GM18868 (cell line): ENCODE results near the gene NEAT1.

ENCODE experiments used
- ATAC-seq: cut with Tn5 transposase; IDR thresholded peaks from one replicate; pipeline ENCODE4 v1.9.1; 2021; ENCODE audit warnings: mild to moderate bottlenecking, moderate library complexity; ENCODE audit not compliant: unreplicated experiment

NEAT1 gene

DNA sequence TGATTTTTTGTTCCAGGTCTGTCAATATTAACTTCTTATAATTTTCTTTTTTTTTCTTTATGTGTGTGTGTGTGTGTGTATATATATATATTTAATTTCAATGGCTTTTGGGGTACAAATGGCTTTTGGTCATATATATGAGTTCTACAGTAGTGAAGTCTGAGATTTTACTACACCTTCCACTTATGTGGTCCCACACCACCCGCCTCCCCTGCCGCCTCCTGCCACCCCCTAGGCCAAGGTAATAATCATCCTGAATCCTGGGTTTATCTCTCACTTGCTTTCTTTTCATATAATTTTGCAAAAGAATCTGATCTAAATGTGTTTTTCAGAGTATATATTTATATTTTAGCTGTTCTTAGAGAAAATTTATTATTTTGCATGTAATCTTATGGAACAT, 11.1 kb downstream of the NEAT1 start:
- no peak for ATAC-seq

DNA sequence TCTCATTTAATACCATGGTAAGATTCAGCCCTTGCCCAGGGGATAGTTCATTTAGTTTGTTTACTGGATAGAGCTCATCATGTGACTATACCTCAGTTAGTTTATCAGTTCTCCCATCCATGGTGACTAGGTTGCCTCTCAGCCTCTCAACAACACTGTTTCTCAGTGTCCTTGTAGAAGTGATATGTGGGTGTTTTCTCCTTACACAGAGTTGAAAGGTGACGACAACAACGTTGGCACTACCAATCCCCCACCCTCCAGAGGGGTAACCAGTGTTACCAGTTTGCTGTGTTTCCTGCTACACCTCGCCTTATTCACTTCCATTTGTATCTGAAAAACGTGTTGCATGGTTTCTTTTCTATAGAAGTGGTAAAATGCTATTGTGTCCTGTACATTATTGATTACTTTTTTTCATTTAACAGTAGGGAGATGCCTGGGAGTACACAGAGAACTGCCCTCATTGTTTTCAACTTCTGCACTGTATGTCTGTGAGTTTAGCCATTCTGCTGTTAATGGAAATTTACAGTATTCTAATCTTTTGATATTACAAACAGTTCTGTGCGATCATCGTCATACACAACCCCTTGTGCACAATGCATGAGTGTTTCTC, 11.6 kb downstream of the NEAT1 start:
- no peak for ATAC-seq

DNA sequence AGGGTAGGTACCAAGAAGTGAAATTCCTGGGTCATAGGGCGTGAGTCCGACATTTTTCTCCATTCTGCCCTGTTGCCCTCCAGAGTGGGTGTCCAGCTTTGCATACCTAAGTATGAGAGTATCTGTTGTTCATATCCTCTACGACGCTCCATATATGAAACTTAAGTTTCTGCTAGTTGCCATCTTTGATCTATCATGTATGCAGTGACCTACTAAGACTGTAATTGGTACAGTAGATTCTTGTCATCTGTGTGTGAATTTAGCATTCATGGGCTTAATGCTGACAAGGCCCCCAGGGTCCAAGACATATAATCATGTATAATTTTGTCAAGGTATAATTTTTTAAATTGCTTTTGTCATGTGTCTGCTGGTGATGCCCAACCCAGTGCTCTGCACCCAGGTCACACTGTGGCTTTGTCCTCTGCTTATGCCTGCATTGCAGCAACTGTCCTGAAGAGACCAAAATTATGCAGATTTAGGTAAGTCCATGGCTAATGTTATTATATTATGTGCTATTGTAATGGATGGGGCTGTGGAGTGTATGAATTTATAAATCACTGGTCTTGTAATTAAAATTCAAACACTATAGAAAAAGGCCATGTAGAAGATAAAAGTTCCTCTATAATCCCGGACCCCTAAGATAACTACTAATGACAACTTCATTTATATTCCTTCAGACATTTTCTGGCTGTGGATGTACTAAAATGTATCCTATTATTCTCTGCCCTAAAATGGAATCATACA, 12.2 kb downstream of the NEAT1 start:
- ATAC-seq: no peak

DNA sequence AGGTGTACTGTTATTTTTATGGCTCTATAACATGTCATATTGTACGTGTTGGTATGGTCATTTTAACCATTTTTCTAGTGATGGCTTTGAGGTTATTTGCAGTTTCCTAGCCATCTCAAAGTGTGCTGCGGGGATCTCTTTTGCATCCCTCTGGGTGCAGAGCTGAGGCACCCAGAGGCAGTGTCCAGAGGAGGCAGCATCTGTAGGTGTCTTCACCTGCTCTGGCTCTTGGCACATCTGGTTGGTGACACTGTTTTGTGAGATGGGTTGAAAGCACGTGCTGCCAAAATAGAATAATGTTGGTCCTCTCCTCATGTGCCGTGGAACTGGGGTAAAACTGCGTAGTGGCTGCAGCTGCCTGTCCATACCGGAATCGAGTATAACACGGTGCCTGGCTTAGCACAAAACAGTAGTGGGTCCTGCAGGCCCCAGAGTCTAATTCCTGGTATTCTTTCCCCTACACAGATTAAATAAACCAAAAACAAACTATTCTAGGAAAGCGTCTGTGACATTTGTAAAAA, 12.9 kb downstream of the NEAT1 start:
- no peak for ATAC-seq

DNA sequence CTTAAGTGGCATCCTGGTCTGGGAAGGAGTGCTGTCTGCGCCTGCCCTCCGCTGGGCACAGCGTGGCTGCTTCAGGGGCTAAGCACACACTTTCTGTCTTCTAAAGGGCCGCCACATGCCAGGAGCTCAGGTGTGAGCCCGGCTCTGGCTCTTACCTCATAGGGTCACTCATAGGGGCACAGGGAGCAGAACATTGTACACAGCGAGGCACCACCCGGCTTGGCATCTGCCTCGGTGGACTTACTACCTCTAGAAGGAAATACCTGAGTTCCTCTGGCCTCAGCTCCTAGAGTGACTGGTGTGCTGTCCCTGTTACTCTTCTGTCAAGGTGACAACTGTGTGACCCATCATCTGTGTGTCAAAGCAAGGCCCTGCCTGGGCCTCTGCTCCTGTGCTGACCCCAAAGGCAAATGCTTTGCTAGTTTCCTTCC, 13.4 kb downstream of the NEAT1 start:
- no peak for ATAC-seq

DNA sequence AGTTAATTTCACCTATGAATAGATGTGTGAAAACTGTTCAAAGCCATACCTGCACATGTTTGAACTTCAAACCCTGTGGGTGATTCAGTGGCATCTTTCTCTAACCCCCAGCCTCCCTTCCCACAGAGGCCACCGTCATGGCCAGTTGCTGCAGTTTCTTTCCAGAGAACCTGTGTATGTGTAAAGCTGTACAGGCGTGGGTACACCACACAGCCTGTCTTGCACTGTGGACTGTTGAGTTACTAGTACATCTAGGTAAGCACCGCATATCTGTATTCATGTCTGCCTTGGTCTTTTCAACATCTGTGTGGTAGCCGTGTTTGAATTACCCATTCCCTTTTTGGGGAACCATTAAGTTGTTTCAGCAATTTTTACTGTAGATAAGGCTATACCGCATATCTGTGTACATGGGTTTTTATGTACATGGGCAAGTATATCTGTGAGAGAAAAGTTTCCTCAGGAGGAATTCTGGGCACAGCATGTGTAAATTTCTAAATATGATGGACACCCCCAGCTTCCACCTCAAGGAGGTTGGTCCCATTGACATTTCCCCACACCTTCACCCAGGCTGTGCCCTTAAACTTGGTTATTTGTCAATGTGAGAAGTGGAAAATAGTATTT, 13.9 kb downstream of the NEAT1 start:
- ATAC-seq: no peak

DNA sequence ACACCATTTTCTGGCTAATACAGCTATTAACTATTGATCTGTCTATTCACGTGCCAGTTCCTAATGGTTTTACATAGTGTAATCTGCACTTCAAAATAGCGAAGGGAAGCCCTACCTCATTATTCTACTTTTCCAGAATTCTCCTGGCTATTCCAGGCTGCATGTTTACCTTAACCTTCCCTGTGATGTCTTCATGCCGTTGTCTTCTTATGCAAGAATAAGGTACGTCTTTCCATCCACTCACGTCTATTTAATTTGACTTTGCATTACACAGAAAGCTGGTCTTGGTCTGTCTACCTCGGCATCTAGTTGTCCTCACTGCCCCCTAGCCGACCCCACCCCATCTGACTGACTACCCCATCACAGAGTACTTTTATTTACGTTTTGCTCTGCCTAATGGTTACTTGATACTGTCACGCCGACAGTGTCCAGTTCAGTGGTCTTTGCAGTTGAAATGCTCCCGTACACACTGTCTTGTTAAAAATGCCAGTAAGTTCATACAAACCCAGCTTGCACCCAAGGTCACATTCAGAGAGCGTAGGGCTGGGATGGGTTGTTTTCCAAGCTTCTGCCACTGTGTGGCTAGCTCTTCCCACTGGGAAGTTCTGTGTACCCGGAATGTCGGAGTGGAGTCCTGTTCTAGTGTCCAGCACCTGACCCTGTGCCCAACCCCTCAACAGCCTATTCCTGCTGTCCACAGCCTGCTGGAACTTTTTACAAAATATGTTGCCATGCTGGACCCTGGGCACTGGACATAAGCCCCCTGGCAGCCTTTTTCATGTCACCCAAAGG, 15.0 kb downstream of the NEAT1 start:
- no peak for ATAC-seq

DNA sequence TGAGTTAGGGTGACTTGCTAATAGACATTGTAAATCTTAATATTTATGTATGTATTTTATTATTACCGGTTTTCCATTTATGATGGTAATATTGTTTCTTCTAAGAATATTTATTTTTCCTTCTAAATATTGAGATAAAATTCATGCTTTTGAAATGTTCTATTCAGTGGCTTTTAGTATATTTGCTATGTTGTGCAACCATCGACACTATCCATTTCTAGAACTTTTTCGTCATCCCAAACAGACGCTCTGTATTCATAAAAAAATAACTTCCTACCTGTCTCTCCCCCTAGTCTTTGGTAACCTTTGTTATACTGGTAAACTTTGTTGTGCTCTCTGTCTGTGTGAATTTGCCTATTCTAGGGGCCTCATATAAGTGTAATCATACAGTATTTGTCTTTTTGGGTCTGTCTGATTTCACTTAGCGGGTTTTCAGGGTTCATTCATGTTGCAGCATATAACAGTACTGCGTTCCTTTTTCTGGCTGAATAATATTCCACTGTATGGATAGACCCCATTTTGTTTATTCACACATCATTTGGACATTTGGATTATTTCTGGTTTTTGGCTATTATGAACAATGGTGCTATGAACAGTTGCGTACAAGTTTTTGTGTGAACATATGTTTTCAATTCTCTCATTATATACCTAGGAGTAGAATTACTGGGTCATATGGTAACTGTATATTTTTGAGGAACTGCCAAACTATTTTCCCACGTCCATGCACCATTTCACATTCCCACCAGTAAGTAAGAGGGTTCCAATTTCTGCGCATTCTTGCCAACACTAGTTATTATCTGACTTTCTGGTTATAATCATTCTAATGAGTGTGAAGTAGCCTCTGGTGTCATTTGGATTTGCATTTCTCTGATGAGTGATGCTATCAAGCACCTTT, 15.9 kb downstream of the NEAT1 start:
- no peak for ATAC-seq

DNA sequence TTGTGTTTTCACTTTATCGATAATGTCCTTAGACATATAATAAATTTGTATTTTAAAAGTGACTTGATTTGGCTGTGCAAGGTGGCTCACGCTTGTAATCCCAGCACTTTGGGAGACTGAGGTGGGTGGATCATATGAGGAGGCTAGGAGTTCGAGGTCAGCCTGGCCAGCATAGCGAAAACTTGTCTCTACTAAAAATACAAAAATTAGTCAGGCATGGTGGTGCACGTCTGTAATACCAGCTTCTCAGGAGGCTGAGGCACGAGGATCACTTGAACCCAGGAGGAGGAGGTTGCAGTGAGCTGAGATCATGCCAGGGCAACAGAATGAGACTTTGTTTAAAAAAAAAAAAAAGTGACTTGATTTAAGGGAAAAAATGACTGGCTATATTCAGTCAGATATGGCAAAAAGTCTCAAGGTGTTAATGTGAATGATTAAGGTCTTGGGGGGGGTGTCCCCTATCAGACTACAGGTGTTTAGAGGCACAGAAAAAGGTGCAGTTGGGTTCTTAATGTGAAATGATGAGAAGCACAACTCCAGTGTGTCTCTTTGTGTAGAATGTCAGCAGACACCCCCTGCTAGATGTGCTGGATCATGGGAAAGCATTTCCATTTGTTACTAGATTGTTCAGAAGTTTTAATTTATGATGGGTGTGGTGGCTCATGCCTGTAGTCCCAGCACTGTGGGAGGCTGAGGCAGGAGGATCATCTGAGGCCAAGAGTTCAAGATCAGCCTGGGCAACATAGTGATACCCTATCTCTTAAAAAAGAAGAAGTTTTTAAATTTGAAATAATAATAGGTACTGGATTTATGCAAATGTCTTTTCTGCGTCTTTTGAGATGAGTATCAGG, 17.0 kb downstream of the NEAT1 start:
- no peak for ATAC-seq

DNA sequence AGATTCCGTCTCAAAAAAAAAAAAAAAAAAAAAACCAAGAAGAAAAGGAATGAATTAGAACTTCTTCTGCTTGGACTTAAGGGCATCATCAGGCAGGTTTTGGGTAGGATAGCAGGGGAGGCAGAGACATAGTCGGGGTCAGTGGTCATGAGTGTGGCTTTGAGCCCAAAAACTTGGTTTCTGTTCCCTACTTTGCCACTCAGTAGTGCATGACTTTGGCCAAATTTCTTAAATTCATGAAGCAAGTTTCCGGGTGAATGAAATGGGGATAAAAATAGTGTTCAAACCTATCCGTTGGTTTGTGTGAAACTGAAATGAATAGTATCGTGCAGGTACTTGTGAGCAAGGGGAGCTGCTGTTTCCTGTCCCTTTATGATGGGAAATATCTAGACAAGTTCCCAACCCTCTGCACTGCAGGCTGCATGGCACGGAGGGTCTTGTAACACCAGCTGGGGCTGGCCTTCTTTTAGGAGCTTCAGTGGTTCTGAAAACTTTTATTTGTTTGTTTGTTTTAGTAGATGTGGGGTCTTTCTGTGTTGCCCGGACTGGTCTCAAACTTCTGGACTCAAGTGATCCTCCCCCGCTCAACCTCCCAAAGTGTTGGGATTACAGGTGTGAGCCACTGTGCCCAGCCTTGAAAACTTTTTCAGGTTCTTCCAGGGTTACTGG, 18.4 kb downstream of the NEAT1 start:
- ATAC-seq: peak; percentile 46

DNA sequence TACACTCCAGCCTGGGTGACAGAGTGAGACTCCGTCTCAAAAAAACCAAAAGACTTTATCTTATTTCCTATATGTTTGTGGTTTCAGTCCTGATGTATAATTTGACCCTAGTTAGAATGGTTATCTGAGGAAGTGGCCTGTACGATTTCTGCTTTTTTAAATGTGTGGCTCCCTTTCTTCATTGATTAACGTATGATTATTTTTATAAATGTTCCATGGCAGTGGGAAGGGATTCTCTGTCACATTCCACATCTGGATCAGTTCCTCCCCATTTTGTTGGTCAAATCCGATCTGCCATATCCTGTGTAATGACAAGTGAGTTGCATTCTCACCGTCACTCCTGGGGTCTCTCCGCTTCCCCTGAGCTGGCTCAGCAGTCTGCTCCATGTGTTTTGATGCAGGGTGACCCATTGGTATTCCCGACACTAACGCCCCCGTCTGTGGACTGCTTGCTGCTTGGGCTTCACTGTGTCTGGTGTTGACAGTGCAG, 20.3 kb downstream of the NEAT1 start:
- no peak for ATAC-seq

DNA sequence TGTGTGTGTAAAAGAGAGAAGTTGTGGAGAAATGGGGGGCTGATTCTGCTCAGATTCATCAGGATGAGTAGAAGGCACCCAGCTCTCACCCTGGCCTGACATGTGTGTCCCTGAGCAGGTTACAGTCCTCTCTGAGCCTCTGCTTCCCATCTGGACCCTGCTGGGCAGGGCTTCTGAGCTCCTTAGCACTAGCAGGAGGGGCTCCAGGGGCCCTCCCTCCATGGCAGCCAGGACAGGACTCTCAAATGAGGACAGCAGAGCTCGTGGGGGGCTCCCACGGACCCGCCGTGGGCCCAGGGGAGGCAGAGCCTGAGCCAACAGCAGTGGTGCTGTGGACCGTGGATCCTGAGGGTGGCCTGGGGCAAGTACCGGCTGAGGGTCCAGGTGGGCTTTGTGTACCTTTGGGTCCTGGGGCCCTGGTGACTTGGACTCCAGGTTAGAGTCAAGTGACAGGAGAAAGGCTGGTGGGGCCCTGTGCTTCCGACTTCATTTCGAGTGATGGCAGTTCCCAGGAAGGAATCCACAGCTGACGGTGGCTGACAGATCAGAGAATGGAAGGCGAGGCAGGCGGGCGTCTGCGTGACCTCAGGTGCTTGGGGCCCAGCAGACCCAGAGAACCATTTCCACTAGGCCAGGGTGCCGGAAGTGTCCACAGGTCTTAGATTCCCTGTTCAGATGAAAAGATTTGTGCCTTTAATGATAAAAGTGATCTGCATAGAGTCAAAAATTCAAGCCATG, 21.9 kb downstream of the NEAT1 start:
- ATAC-seq: no peak

DNA sequence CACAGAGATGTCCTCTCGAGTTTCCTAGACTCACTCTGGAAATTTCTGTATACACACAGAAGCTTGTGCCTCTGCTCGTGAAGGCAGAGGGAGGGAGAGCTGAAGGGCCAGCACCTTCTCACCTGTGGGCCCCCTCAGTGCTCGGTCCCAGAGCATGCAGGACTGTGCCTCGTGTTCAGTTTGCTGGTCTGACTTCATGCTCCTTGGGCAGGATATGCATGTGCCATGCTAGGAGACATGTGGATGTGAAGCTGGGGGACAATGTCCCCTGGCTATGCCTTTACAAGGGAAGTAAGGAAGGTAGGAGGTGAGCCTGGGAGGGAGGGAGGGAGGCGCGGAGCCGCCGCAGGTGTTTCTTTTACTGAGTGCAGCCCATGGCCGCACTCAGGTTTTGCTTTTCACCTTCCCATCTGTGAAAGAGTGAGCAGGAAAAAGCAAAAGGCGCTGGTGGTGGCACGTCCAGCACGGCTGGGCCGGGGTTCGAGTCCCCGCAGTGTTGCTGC, 22.6 kb downstream of the NEAT1 start:
- ATAC-seq: no peak

DNA sequence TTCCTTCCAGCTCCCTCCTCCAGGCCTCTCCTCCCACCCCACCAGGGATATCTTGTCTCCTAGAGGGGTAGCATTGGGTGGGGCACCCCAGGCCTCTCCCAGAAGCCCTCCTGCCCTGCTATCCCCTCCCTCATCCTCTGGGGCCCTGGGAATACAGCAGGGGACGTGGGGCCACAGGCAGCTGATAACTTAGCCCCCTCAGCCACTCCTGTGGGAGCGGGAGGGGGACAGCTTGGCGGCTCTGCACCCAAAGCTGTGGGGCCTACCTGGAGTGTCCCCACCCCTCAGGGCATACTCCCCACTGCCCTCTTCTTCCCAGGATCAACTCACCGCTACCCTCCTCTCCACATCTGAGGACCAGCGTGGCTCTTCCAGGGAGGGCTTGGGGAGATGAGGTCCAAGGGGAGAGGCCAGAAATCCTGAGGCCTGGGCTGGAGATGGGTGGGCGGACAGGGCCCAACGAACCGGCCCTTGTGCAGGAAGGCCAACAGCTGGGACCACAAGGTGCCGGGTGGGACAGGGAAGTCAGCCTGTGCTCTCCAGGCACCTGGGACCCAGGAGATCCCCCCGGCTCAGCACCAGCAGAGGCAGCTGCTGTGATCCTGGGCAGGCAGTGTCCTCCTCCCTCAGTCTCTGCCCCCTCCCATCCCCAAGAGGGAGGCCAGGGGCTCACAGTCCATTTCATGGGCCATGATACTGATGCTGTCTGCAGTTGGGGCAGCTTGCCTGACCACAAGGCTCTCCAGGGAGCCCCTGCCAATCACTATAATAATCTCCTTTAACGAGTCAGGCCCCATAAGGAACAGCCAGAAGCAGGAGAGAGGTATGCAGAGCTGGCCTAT, 23.2 kb downstream of the NEAT1 start:
- no peak for ATAC-seq

DNA sequence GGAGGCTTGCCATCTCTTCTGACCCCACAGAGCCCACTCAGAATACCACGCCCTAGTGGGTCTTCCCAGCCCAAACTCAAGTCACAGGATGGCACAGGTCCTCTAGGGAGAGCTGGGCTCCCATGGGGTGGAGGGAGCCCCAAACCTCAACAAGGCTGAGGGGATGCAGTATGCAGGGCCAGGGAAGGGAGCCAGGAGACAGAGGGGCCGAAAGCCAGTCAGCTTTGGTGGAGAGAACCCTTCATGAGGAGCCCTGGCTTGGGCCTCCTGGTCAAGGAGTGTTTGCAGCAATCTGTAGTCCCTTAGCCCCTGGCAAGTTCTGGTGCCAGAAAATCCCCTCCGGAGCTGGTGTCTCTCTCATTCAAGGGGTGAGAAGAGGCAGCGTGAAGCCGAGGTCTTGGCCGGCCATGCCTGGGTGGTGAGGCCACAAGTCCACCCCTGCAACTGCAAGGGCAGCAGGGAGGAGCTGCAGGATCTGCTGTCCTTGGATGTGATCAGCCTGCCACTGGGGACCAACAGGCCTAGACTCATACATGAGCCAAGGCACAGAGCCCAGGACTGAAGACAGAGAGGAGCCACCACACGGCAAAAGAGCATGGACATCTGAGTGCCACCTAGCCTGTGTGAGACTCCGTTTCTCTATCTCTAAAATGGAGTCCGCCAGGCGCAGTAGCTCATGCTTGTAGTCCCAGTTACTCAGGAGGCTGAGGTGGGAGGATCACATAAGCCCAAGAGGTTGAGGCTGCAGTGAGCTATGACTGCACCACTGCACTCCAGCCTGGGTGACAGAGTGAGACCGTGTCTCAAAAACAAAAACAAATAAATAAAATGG, 24.1 kb downstream of the NEAT1 start:
- ATAC-seq: no peak

DNA sequence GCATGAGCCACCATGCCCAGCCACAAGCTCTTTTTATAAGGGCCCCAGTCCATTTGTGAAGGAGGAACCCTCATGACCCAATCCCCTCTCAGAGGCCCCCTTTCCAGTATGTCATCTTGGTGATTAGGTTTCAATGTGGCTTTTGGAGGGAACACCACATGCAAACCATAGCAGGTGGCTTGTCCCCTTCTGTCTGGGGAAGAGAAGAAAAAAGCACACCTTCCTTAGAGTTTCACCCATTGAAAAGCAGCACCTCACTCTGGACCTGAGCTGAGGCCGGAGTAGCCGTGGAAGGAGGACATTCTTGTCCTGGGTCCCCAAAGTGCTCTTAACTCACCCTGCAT, 25.4 kb downstream of the NEAT1 start:
- no peak for ATAC-seq
